ENCODE data around the gene ZNF367. TPM values are rescaled to one million over a fixed set of nuclear protein-coding genes. Genes with fewer than 3 reads are reported as not detected.

ZNF367 gene
- total and polyA plus RNA-seq, 2 experiments from 2014 or later = 2.5 to 12.3 TPM

GRCh38 chr9:96348261-96348660, 69.9 kb downstream of the ZNF367 start:
- H3K4me3 ChIP-seq = no peak overlapping the region
- no peak overlapping the region for H3K4me2 ChIP-seq
- no peaks in the 10 kb centered on the region for H3K79me2 ChIP-seq (replicated peaks; ENCODE audit: insufficient read depth)
- no peak for TF ChIP-seq CTCF (conservative IDR thresholded peaks at IDR 0.05; ENCODE audit: low read depth in 2 of 2)
- no peak for TF ChIP-seq ZNF114 (CRISPR knock-in tag; IDR thresholded peaks at IDR 0.05)
- no peak for TF ChIP-seq REST (IDR thresholded peaks at IDR 0.05; ENCODE audit: unreplicated experiment)
- no peak for TF ChIP-seq STAT1 (IDR thresholded peaks at IDR 0.05; ENCODE audit: unreplicated experiment)
- TF ChIP-seq ZNF462 (CRISPR knock-in tag; IDR thresholded peaks at IDR 0.05) = no peak
- no peak for TF ChIP-seq ETS1 (IDR thresholded peaks at IDR 0.05)
- TF ChIP-seq POLR2AphosphoS5 (IDR thresholded peaks at IDR 0.05; ENCODE audit: low read depth) = no peak
- TF ChIP-seq CREB1 (CRISPR knock-in tag; IDR thresholded peaks at IDR 0.05; ENCODE audit: low read depth) = no peak
- no peak for TF ChIP-seq EZH2 (IDR thresholded peaks at IDR 0.05; ENCODE audit: low read depth, unreplicated experiment)
- no peak for TF ChIP-seq JUNB (IDR thresholded peaks at IDR 0.05; ENCODE audit: unreplicated experiment)
- TF ChIP-seq ZNF331 (CRISPR knock-in tag; IDR thresholded peaks at IDR 0.05; ENCODE audit: low read depth) = no peak
- no peak for TF ChIP-seq EZH2phosphoT487 (IDR thresholded peaks at IDR 0.05; ENCODE audit: unreplicated experiment)
- no peak for TF ChIP-seq NANOG (IDR thresholded peaks at IDR 0.05; ENCODE audit: borderline replicate concordance)
- H3K36me3 ChIP-seq (ENCODE audit: insufficient read depth) = no peaks in the 10 kb centered on the region
- no peak for DNase-seq (ENCODE audit: low spot score)
- peaks cover 35% of the 10 kb centered on the region for H3K4me1 ChIP-seq (ENCODE audit: insufficient read depth)
- no peak overlapping the region for H3K4me3 Mint-ChIP-seq
- 0 out of 2 replicates have a peak, but pooled peaks cover 5% of the 10 kb centered on the region for H3F3A ChIP-seq (replicated peaks; ENCODE audit: low read depth)
- H3K4me1 Mint-ChIP-seq = peaks cover 32% of the 10 kb centered on the region
- ATAC-seq = no peak
- no peaks in the 10 kb centered on the region for H3K27me3 ChIP-seq (ENCODE audit: insufficient read depth)
- H4K20me1 ChIP-seq (replicated peaks; ENCODE audit: insufficient read depth) = no peaks in the 10 kb centered on the region
- H3K36me3 Mint-ChIP-seq (ENCODE audit: low read depth) = peaks cover 15% of the 10 kb centered on the region
- H2AFZ ChIP-seq = no peak overlapping the region
- H3K9me2 ChIP-seq (ENCODE audit: insufficient read depth) = no peaks in the 10 kb centered on the region
- no peaks in the 10 kb centered on the region for H3K27me3 Mint-ChIP-seq (ENCODE audit: insufficient read depth, low read depth, poor library complexity)
- H3K27ac ChIP-seq (ENCODE audit: low read depth) = no peak overlapping the region
- no peak overlapping the region for H3K27ac Mint-ChIP-seq
- H3K9me3 Mint-ChIP-seq = no peaks in the 10 kb centered on the region; the same call in 2 of the 3 replicates
